Gastrocnemius medialis (tissue), 4 donors: ENCODE results near the gene BPIFB6. TPM values are rescaled to one million over a fixed set of nuclear protein-coding genes. Genes with fewer than 3 reads are reported as not detected.

Source experiments
- ATAC-seq, 2 donors: fragments of 150-250 bp; one replicate each; pipeline ENCODE4 v1.9.1; 2016
- DNase-seq, 2 donors: peaks; one replicate each; pipeline ENCODE4 v3.0.0-alpha.2; 2019
- H3K27ac ChIP-seq, 4 donors: fragments of 200-600 bp; sonication (generic); 1 replicate in 1 of 4; 2 replicates in 3 of 4; pipeline ENCODE4 v1.5.1; 2016 to 2018; ENCODE audit warnings: mild to moderate bottlenecking in 2 of 4, moderate library complexity in 1 of 4
- H3K27me3 ChIP-seq, 3 donors: fragments of 200-600 bp; sonication (generic) in 2 of 3; 1 replicate in 1 of 3; 2 replicates in 2 of 3; pipeline versions ENCODE4 v1.5.1 to v1.6.0; 2016 to 2019; ENCODE audit warnings: mild to moderate bottlenecking in 1 of 3, moderate library complexity in 1 of 3
- H3K36me3 ChIP-seq, 2 donors: fragments of 200-600 bp; sonication (generic) in 1 of 2; one replicate each; pipeline ENCODE4 v1.5.1; 2017 to 2018
- H3K4me1 ChIP-seq, 2 donors: fragments of 200-600 bp; sonication (generic) in 1 of 2; one replicate each; pipeline ENCODE4 v1.5.1; 2016 to 2017; ENCODE audit warnings: mild to moderate bottlenecking in 2 of 2
- H3K4me3 ChIP-seq, 4 donors: fragments of 200-600 bp; sonication (generic) in 3 of 4; 1 replicate in 1 of 4; 2 replicates in 3 of 4; pipeline ENCODE4 v1.5.1; 2016 to 2019; ENCODE audit warnings: mild to moderate bottlenecking in 2 of 4
- H3K9me3 ChIP-seq, 3 donors: fragments of 200-600 bp; sonication (generic) in 2 of 3; 1 replicate in 1 of 3; 2 replicates in 2 of 3; pipeline ENCODE4 v1.5.1; 2016 to 2019
- POLR2A ChIP-seq, 2 donors: fragments of 450-650 bp; IDR thresholded peaks; one replicate each; pipeline ENCODE4 v1.6.1; 2017; ENCODE audit warnings: antibody characterized with exemption in 2 of 2, mild to moderate bottlenecking in 2 of 2, moderate library complexity in 2 of 2
- in situ Hi-C, 4 donors: fragments of 200-750 bp; cut with MboI; loops; one replicate each; pipeline versions ENCODE4 v1.15.0 to v1.8.0; 2017; ENCODE audit warnings: low sequenced_read_pairs in 4 of 4
- intact Hi-C: fragments of 100-400 bp; cut with DNase I; formaldehyde crosslinking; loops from one replicate; pipeline ENCODE4 v1.15.1; 2023; ENCODE audit warnings: low total_unique reads
- total RNA-seq, 4 donors: library from RNA; depleted of rRNA; stranded (reverse); fragments of >200 nt; gene quantifications; one replicate each; pipeline versions ENCODE4 v1.1.0 to v1.2.3, GENCODE V29; 2016
- TF ChIP-seq, protein P1 (sequence below), 5 experiments: fragments of 450-650 bp in 3 of 5; fragments of 200-600 bp in 2 of 5; sonication (generic) in 2 of 5; IDR thresholded peaks in 4 of 5; conservative IDR thresholded peaks in 1 of 5; 1 replicate in 4 of 5; 2 replicates in 1 of 5; pipeline ENCODE4 v1.5.1; 2016 to 2019; ENCODE audit warnings: antibody characterized with exemption in 5 of 5, mild to moderate bottlenecking in 3 of 5, moderate library complexity in 3 of 5

BPIFB6 gene
- total RNA-seq, 4 donors from 2014 or later, result not detected

DNA sequence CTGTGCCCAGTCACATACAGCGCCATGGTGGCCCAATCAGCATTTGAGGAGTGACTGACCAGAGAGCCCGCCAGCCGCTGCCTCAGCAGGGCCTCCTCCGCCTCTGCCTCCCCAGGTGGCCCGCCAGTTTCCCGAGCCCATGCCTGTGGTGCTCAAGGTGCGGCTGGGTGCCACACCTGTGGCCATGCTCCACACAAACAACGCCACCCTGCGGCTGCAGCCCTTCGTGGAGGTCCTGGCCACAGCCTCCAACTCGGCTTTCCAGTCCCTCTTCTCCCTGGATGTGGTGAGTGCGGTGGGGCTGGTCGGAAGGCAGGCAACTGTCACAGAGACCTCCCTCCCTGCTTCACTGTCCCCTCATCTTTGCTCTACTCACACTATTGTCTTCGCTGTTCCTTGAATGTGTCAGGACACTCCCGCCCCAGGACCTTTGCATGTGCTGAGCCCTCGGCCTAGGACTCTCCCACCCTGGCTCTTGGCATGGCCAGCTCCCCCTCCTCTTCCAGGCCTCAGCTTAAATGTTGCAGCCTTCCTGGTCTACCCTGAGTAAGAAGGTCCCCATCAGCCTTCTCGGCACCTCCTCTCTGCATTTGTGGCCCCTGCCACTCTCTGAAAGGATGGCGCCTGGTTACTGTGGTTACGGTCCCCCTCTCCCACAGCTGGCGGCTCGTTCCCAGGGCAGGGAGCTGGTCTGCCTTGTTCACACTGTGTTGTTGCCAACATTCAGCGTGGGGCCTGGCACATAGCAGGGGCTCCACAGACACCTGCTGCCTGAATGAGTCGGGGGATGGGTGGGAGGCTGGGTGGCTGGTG is 11.8 kb upstream of the BPIFB6 start:
- ATAC-seq (no peak), DNase-seq (no peak)
- H3K4me3 ChIP-seq, result no peak overlapping the region
- H3K36me3 ChIP-seq, result no peaks in the 10 kb centered on the region
- in situ Hi-C loops (loop anchor here in 1 of 4 donors (25.0 kb wide), 1 partner anchor 107 kb away; no protein-coding TSS in a partner anchor), intact Hi-C loops (no loop called here)
- H3K9me3 ChIP-seq, result no peaks in the 10 kb centered on the region
- peaks cover 0 to 12% (median 4%) of the 10 kb centered on the region in 3 donors for H3K27me3 ChIP-seq
- H3K27ac ChIP-seq, result no peak overlapping the region
- H3K4me1 ChIP-seq, result no peaks in the 10 kb centered on the region
- TF ChIP-seq POLR2A (IDR thresholded peaks at IDR 0.05), result no peak
- TF ChIP-seq, protein P1, sequence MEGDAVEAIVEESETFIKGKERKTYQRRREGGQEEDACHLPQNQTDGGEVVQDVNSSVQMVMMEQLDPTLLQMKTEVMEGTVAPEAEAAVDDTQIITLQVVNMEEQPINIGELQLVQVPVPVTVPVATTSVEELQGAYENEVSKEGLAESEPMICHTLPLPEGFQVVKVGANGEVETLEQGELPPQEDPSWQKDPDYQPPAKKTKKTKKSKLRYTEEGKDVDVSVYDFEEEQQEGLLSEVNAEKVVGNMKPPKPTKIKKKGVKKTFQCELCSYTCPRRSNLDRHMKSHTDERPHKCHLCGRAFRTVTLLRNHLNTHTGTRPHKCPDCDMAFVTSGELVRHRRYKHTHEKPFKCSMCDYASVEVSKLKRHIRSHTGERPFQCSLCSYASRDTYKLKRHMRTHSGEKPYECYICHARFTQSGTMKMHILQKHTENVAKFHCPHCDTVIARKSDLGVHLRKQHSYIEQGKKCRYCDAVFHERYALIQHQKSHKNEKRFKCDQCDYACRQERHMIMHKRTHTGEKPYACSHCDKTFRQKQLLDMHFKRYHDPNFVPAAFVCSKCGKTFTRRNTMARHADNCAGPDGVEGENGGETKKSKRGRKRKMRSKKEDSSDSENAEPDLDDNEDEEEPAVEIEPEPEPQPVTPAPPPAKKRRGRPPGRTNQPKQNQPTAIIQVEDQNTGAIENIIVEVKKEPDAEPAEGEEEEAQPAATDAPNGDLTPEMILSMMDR (IDR thresholded peaks at IDR 0.05 in 4 of 5, conservative IDR thresholded peaks at IDR 0.05 in 1 of 5), result no peak

DNA sequence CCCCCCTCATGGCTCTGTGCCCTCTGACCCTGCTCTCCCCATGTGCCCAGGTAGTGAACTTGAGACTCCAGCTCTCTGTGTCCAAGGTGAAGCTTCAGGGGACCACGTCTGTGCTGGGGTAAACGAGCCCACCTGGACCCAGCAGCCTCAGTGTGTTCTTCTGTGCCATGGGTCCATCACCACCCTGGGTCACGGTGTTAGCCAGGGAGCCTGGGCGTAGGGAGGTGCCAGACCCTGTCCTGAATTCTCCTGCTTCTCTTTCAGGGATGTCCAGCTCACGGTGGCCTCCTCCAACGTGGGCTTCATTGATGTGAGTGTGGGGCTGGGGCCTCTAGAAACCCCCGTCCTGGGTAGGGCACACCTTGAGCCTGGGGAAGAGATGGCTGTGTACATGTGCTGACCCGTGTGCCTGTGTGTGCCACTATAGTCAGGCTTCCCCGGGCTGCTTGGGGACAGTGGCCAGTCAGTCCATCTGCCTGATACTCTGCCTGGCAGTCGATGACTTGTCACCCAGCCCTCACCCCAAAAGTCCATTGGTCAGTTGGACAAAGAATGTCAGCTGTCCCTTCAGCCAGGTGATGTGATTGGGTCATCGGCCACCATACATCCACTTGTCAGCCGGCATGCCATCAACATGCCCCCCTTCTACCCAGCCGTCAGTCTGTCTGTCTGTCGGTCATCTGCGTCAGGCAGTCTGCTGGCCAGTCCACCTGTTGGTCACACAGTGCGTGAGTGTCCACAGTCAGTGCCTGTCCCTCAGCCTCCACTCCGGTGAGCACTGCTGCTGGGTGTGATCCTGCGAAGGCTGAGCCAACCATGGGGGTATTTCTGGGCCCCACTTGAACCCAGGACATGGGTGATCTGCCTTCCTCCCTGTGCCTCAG is 10.9 kb upstream of the BPIFB6 start:
- no peak for ATAC-seq
- in situ Hi-C loops, result loop anchor here in 1 of 4 donors (25.0 kb wide), 1 partner anchor 108 kb away; no protein-coding TSS in a partner anchor

DNA sequence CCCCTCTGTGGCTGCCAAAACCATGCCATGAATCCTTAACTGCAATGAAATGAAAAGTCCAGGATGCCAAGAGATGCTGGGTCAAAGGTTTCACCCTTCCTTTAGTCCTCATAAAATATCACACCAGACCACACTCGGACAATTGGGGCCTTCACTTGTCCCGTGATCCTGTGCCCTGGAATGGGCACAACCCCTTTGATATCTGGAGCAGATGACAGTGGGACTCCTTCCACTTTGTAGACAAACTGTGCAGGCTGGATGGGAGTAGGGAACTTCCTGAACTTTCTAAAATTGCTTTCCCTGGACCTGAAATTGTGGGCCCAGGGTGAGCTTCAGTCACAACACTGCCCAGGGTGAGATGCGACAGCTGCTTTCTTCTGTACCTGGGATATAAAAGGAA is 9.6 kb upstream of the BPIFB6 start:
- intact Hi-C loops, result no loop called here
- no peak overlapping the region for H3K4me3 ChIP-seq
- H3K9me3 ChIP-seq, result no peaks in the 10 kb centered on the region
- no peaks in the 10 kb centered on the region for H3K4me1 ChIP-seq
- no peak overlapping the region for H3K27ac ChIP-seq
- ATAC-seq (no peak), DNase-seq (no peak)
- peaks cover 0 to under 1% (median 0%) of the 10 kb centered on the region in 3 donors for H3K27me3 ChIP-seq
- TF ChIP-seq POLR2A (IDR thresholded peaks at IDR 0.05), result no peak
- TF ChIP-seq, protein P1 (IDR thresholded peaks at IDR 0.05 in 4 of 5, conservative IDR thresholded peaks at IDR 0.05 in 1 of 5), result no peak
- no peaks in the 10 kb centered on the region for H3K36me3 ChIP-seq
- in situ Hi-C loops, result loop anchor here in 1 of 4 donors (25.0 kb wide), 1 partner anchor 110 kb away; no protein-coding TSS in a partner anchor

More for the DNA sequence above, 10.9 kb upstream of the BPIFB6 start:
- H3K4me1 ChIP-seq, result no peaks in the 10 kb centered on the region
- peaks cover 0 to 9% (median 0%) of the 10 kb centered on the region in 3 donors for H3K27me3 ChIP-seq
- no peaks in the 10 kb centered on the region for H3K36me3 ChIP-seq
- DNase-seq, result no peak
- no peaks in the 10 kb centered on the region for H3K9me3 ChIP-seq
- no peak overlapping the region for H3K4me3 ChIP-seq
- H3K27ac ChIP-seq, result no peak overlapping the region
- no peak for TF ChIP-seq POLR2A (IDR thresholded peaks at IDR 0.05)
- TF ChIP-seq, protein P1 (IDR thresholded peaks at IDR 0.05 in 4 of 5, conservative IDR thresholded peaks at IDR 0.05 in 1 of 5), result no peak
- intact Hi-C loops, result no loop called here

DNA sequence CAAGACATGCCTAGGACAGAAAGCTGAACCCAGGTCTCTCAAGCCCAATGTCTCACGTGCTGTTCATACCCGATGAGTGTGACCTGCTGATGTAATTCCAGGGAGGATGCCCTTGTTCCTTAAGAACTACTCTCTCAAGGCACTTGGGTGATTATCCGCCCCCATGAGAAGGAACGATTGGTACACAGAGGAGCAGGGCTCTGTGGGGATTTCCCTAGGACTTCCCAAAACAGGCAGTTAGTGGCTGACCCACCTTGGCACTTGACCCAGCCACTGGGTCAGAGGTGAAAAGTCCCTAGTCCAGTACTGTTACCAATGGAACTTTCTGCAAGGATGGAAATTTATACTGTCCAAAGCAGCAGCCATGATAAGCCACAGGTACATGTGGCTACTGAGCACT is 9.2 kb upstream of the BPIFB6 start:
- no peak for DNase-seq
- TF ChIP-seq POLR2A (IDR thresholded peaks at IDR 0.05), result no peak
- TF ChIP-seq, protein P1 (IDR thresholded peaks at IDR 0.05 in 4 of 5, conservative IDR thresholded peaks at IDR 0.05 in 1 of 5), result no peak
- in situ Hi-C loops, result loop anchor here in 1 of 4 donors (25.0 kb wide), 1 partner anchor 110 kb away; no protein-coding TSS in a partner anchor
- H3K4me3 ChIP-seq, result no peak overlapping the region
- no peak overlapping the region for H3K27ac ChIP-seq
- no peaks in the 10 kb centered on the region for H3K4me1 ChIP-seq
- intact Hi-C loops, result no loop called here
- no peak for ATAC-seq
- H3K27me3 ChIP-seq, result no peaks in the 10 kb centered on the region
- H3K36me3 ChIP-seq, result no peaks in the 10 kb centered on the region
- no peaks in the 10 kb centered on the region for H3K9me3 ChIP-seq
